Measurements from ENCODE around the gene ZBTB21. TPM values are rescaled to one million over a fixed set of nuclear protein-coding genes. Genes with fewer than 3 reads are reported as not detected.

ZBTB21 gene
- total RNA-seq, 1 experiment from 2014 or later: 17.9 TPM

DNA sequence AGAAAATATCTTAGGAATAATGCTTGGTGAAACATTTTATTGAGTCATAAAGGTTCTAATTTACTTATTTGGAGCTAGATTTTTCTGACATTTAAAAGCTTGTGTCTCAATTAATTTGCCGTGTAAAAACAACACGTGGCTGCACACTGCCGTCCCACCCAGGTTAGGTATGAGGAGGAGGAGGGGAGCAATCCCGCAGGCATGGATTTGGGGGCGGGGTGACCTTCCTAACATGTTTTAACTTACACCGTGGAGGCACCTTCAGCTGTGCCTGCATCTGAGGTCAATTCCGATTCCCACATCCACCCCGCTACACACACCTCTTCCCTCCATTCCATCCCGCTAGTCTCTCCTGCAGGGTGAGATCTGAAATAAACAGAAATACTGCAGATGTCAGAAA, 32.5 kb upstream of the ZBTB21 start:
- ATAC-seq (no peak), DNase-seq (ENCODE audit: low read depth, low spot score) (no peak)
- intact Hi-C loops (cut with micrococcal nuclease; ENCODE audit: unreplicated experiment): no loop called here
- ChIA-PET CTCF (no interaction called here), POLR2A (no interaction called here)
- Histone ChIP-seq H3K27ac (ENCODE audit: low read length) (no peak overlapping the region), H3K9me3 (ENCODE audit: control insufficient read depth, insufficient read depth, low read depth, low read length) (no peaks in the 10 kb centered on the region), H3K27me3 (ENCODE audit: control insufficient read depth, insufficient read depth, low read length) (no peaks in the 10 kb centered on the region), H3K36me3 (ENCODE audit: control insufficient read depth, insufficient read depth, low read length) (no peaks in the 10 kb centered on the region), H3K4me3 (ENCODE audit: low read depth in 2 of 2, low read length in 2 of 2) (no peak overlapping the region), H3K4me1 (ENCODE audit: control insufficient read depth, insufficient read depth, low read length) (no peaks in the 10 kb centered on the region)
- no TSS peak for BruUV-seq (replicated peaks)
- in situ Hi-C loops (cut with HindIII; ENCODE audit: low pct_unique_long_range_greater_than_20kb, low sequenced_read_pairs): no loop called here
- TF ChIP-seq TCF7L2 (IDR thresholded peaks at IDR 0.05; ENCODE audit: low read depth, low read length): no peak
- no peak for TF ChIP-seq SIN3A (IDR thresholded peaks at IDR 0.05; ENCODE audit: borderline replicate concordance, insufficient read depth, low read depth, low read length)
- TF ChIP-seq, protein P1, sequence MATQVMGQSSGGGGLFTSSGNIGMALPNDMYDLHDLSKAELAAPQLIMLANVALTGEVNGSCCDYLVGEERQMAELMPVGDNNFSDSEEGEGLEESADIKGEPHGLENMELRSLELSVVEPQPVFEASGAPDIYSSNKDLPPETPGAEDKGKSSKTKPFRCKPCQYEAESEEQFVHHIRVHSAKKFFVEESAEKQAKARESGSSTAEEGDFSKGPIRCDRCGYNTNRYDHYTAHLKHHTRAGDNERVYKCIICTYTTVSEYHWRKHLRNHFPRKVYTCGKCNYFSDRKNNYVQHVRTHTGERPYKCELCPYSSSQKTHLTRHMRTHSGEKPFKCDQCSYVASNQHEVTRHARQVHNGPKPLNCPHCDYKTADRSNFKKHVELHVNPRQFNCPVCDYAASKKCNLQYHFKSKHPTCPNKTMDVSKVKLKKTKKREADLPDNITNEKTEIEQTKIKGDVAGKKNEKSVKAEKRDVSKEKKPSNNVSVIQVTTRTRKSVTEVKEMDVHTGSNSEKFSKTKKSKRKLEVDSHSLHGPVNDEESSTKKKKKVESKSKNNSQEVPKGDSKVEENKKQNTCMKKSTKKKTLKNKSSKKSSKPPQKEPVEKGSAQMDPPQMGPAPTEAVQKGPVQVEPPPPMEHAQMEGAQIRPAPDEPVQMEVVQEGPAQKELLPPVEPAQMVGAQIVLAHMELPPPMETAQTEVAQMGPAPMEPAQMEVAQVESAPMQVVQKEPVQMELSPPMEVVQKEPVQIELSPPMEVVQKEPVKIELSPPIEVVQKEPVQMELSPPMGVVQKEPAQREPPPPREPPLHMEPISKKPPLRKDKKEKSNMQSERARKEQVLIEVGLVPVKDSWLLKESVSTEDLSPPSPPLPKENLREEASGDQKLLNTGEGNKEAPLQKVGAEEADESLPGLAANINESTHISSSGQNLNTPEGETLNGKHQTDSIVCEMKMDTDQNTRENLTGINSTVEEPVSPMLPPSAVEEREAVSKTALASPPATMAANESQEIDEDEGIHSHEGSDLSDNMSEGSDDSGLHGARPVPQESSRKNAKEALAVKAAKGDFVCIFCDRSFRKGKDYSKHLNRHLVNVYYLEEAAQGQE (IDR thresholded peaks at IDR 0.05; ENCODE audit: insufficient read depth in 1 of 2, low read depth in 2 of 2, low read length in 1 of 2): no peak
- TF ChIP-seq, protein P2, sequence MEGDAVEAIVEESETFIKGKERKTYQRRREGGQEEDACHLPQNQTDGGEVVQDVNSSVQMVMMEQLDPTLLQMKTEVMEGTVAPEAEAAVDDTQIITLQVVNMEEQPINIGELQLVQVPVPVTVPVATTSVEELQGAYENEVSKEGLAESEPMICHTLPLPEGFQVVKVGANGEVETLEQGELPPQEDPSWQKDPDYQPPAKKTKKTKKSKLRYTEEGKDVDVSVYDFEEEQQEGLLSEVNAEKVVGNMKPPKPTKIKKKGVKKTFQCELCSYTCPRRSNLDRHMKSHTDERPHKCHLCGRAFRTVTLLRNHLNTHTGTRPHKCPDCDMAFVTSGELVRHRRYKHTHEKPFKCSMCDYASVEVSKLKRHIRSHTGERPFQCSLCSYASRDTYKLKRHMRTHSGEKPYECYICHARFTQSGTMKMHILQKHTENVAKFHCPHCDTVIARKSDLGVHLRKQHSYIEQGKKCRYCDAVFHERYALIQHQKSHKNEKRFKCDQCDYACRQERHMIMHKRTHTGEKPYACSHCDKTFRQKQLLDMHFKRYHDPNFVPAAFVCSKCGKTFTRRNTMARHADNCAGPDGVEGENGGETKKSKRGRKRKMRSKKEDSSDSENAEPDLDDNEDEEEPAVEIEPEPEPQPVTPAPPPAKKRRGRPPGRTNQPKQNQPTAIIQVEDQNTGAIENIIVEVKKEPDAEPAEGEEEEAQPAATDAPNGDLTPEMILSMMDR (IDR thresholded peaks at IDR 0.05): no peak
- no peak for TF ChIP-seq POLR2AphosphoS5 (IDR thresholded peaks at IDR 0.05; ENCODE audit: low read depth, low read length)

DNA sequence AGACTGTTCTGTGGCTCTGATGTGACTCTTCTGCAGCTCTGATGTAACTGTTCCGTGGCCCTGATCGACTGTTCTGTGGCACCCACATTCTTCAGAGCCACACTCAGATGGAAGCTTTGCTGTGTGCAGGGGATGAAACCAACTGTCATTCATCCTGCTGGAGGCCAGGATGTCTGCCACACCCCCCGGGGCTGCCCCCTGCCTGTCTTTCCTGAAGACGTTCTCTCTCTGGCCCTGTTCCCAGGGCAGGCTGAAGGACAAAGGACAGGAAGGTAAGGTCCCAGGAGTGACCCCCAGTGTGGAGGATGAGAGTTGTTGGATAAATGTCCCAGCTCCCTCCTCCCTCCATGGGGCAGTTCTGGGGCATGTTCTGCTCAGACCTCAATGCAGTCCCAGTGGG, 31.6 kb upstream of the ZBTB21 start:
- intact Hi-C loops (cut with micrococcal nuclease; ENCODE audit: unreplicated experiment): no loop called here
- Histone ChIP-seq H3K4me1 (ENCODE audit: control insufficient read depth, insufficient read depth, low read length) (no peaks in the 10 kb centered on the region), H3K36me3 (ENCODE audit: control insufficient read depth, insufficient read depth, low read length) (no peaks in the 10 kb centered on the region), H3K27me3 (ENCODE audit: control insufficient read depth, insufficient read depth, low read length) (no peaks in the 10 kb centered on the region), H3K9me3 (ENCODE audit: control insufficient read depth, insufficient read depth, low read depth, low read length) (no peaks in the 10 kb centered on the region), H3K27ac (ENCODE audit: low read length) (no peak overlapping the region), H3K4me3 (ENCODE audit: low read depth in 2 of 2, low read length in 2 of 2) (no peak overlapping the region)
- ChIA-PET POLR2A (interaction anchor here (0.6 kb wide), 1 partner anchor 298 kb away, joined by 3 read pairs; no protein-coding TSS in a partner anchor), CTCF (no interaction called here)
- DNase-seq (ENCODE audit: low read depth, low spot score) (no peak), ATAC-seq (no peak)
- in situ Hi-C loops (cut with HindIII; ENCODE audit: low pct_unique_long_range_greater_than_20kb, low sequenced_read_pairs): no loop called here
- no TSS peak for BruUV-seq (replicated peaks)
- TF ChIP-seq TCF7L2 (IDR thresholded peaks at IDR 0.05; ENCODE audit: low read depth, low read length) (no peak), POLR2AphosphoS5 (IDR thresholded peaks at IDR 0.05; ENCODE audit: low read depth, low read length) (no peak), SIN3A (IDR thresholded peaks at IDR 0.05; ENCODE audit: borderline replicate concordance, insufficient read depth, low read depth, low read length) (no peak)
- TF ChIP-seq, protein P2 (IDR thresholded peaks at IDR 0.05): no peak
- TF ChIP-seq, protein P1 (IDR thresholded peaks at IDR 0.05; ENCODE audit: insufficient read depth in 1 of 2, low read depth in 2 of 2, low read length in 1 of 2): no peak
